OCI-LY7 (cell line): ENCODE data around the gene CD248.

Experiments used
- CTCF ChIP-seq: fragments of 200-600 bp; sonication (generic); conservative IDR thresholded peaks from 2 replicates; pipeline ENCODE4 v1.5.1; 2014; ENCODE audit warnings: mild to moderate bottlenecking, antibody characterized with exemption, low read length, moderate library complexity, mixed read lengths
- EZH2phosphoT487 ChIP-seq: fragments of 200-600 bp; sonication (generic); IDR thresholded peaks from 2 replicates; pipeline ENCODE4 v1.6.1; 2018; ENCODE audit warnings: low read depth, borderline replicate concordance, mild to moderate bottlenecking, mixed run types, antibody characterized with exemption, low read length, moderate library complexity, mixed read lengths

GRCh38 chr11:66291706-66292542 lies 24.9 kb downstream of the CD248 start, which contains the start of gene TMEM151A:
- TF ChIP-seq CTCF (no peak), EZH2phosphoT487 (no peak)
